Gastroesophageal sphincter (tissue), 4 donors: Measurements from ENCODE around the gene TMEM176B. TPM values are rescaled to one million over a fixed set of nuclear protein-coding genes. Genes with fewer than 3 reads are reported as not detected.

Source experiments
- ATAC-seq: fragments of 150-250 bp; one replicate; pipeline ENCODE4 v1.9.1; 2016; ENCODE audit warnings: mild to moderate bottlenecking, moderate library complexity
- H3K27ac ChIP-seq, 4 donors: fragments of 200-600 bp; sonication (generic) in 3 of 4; 1 replicate in 3 of 4; 2 replicates in 1 of 4; pipeline ENCODE4 v1.5.1; 2016 to 2019
- H3K27me3 ChIP-seq: fragments of 200-600 bp; sonication (generic); one replicate; pipeline ENCODE4 v1.5.1; 2019
- H3K36me3 ChIP-seq, 2 donors: fragments of 200-600 bp; sonication (generic); one replicate each; pipeline ENCODE4 v1.5.1; 2019; ENCODE audit warnings: control low read depth in 1 of 2
- H3K4me1 ChIP-seq, 3 donors: fragments of 200-600 bp; sonication (generic); 1 replicate in 2 of 3; 2 replicates in 1 of 3; pipeline ENCODE4 v1.5.1; 2016 to 2019; ENCODE audit warnings: control low read depth in 2 of 3
- H3K4me3 ChIP-seq, 2 donors: fragments of 200-600 bp; sonication (generic); one replicate each; pipeline ENCODE4 v1.5.1; 2019; ENCODE audit warnings: mild to moderate bottlenecking in 1 of 2, moderate library complexity in 1 of 2
- H3K9me3 ChIP-seq, 3 donors: fragments of 200-600 bp; sonication (generic); one replicate each; pipeline ENCODE4 v1.5.1; 2017 to 2019; ENCODE audit warnings: control low read depth in 2 of 3
- CTCF ChIP-seq, 4 experiments: fragments of 200-600 bp in 2 of 4; fragments of 450-650 bp in 2 of 4; sonication (generic) in 1 of 4; IDR thresholded peaks; one replicate each; pipeline ENCODE4 v1.5.1; 2017 to 2019; ENCODE audit warnings: antibody characterized with exemption in 4 of 4, mild to moderate bottlenecking in 2 of 4, moderate library complexity in 2 of 4
- EP300 ChIP-seq: sonication (generic); formaldehyde crosslinking; IDR thresholded peaks from one replicate; pipeline ENCODE4 v1.6.1; 2017; ENCODE audit warnings: antibody characterized with exemption, mild to moderate bottlenecking
- POLR2A ChIP-seq, 2 donors: fragments of 450-650 bp; IDR thresholded peaks; one replicate each; pipeline ENCODE4 v1.6.1; 2017; ENCODE audit warnings: antibody characterized with exemption in 2 of 2, mild to moderate bottlenecking in 2 of 2, moderate library complexity in 1 of 2
- POLR2AphosphoS5 ChIP-seq: sonication (generic); formaldehyde crosslinking; IDR thresholded peaks from one replicate; pipeline ENCODE4 v1.6.1; 2017; ENCODE audit warnings: antibody characterized with exemption
- WGBS, 2 donors: methylation state at CpG; one replicate each; pipeline ENCODE4 v1.1.5; 2018; ENCODE audit warnings: low coverage in 1 of 2; 5-methylcytosine and 5-hydroxymethylcytosine counted together
- total RNA-seq, 4 donors: library from RNA; depleted of rRNA; stranded (reverse); fragments of >200 nt; gene quantifications; one replicate each; pipeline ENCODE4 v1.1.0, GENCODE V29; 2016

Gene TMEM176B
- total RNA-seq, 4 donors from 2014 or later: 18.2 to 69.3 (median 52.6) TPM

- Histone ChIP-seq H3K27ac (no peak overlapping the region), H3K4me1 (peaks cover 0 to 18% (median 0%) of the 10 kb centered on the region in 3 donors), H3K27me3 (peaks cover under 1% of the 10 kb centered on the region), H3K9me3 (no peaks in the 10 kb centered on the region), H3K36me3 (no peaks in the 10 kb centered on the region), H3K4me3 (no peak overlapping the region)
- 100% methylated on average over 3 of the region's 14 CpGs; no CpG with 5 or more reads in 1 of the 2 donors for WGBS, 2 donors
- no peak for ATAC-seq
- TF ChIP-seq POLR2A (IDR thresholded peaks at IDR 0.05) (no peak), EP300 (no peak), POLR2AphosphoS5 (no peak), CTCF (IDR thresholded peaks at IDR 0.05) (no peak)
Measured at GRCh38 chr7:150846291-150847115, 46.3 kb upstream of the TMEM176B start.

GRCh38 chr7:150845421-150845861 lies 45.3 kb upstream of the TMEM176B start:
- Histone ChIP-seq H3K27me3 (no peaks in the 10 kb centered on the region), H3K4me3 (no peak overlapping the region), H3K36me3 (no peaks in the 10 kb centered on the region), H3K9me3 (no peaks in the 10 kb centered on the region), H3K27ac (peak overlapping the region in 1 of 4 donors; percentile 9), H3K4me1 (peaks cover 0 to 18% (median 0%) of the 10 kb centered on the region in 3 donors)
- TF ChIP-seq CTCF (IDR thresholded peaks at IDR 0.05): no peak
- TF ChIP-seq EP300: no peak
- TF ChIP-seq POLR2A (IDR thresholded peaks at IDR 0.05): no peak
- TF ChIP-seq POLR2AphosphoS5: no peak
- ATAC-seq: peak; percentile 46
- 0 to 5% methylated on average over 1 to 2 of the region's 4 CpGs for WGBS, 2 donors

- Histone ChIP-seq H3K4me3 (no peak overlapping the region), H3K9me3 (no peaks in the 10 kb centered on the region), H3K27me3 (no peaks in the 10 kb centered on the region), H3K4me1 (peaks cover 0 to 18% (median 0%) of the 10 kb centered on the region in 3 donors), H3K27ac (no peak overlapping the region), H3K36me3 (no peaks in the 10 kb centered on the region)
- ATAC-seq: no peak
- no peak for TF ChIP-seq CTCF (IDR thresholded peaks at IDR 0.05)
- TF ChIP-seq POLR2A (IDR thresholded peaks at IDR 0.05): no peak
- no peak for TF ChIP-seq EP300
- no peak for TF ChIP-seq POLR2AphosphoS5
- 100% methylated on average over 1 of the region's 4 CpGs; no CpG with 5 or more reads in 1 of the 2 donors for WGBS, 2 donors
Measured at GRCh38 chr7:150842716-150843115, 42.6 kb upstream of the TMEM176B start.

GRCh38 chr7:150842018-150842417 lies 41.9 kb upstream of the TMEM176B start:
- TF ChIP-seq POLR2A (IDR thresholded peaks at IDR 0.05) (no peak), POLR2AphosphoS5 (no peak), EP300 (no peak), CTCF (IDR thresholded peaks at IDR 0.05) (no peak)
- Histone ChIP-seq H3K27ac (no peak overlapping the region), H3K4me1 (peaks cover 0 to 18% (median 0%) of the 10 kb centered on the region in 3 donors), H3K27me3 (no peaks in the 10 kb centered on the region), H3K9me3 (no peaks in the 10 kb centered on the region), H3K4me3 (no peak overlapping the region), H3K36me3 (no peaks in the 10 kb centered on the region)
- no peak for ATAC-seq
- 100% methylated on average over 1 of the region's 3 CpGs; no CpG with 5 or more reads in 1 of the 2 donors for WGBS, 2 donors
